ENCODE measurements around the gene MED29.

MED29 gene

DNA sequence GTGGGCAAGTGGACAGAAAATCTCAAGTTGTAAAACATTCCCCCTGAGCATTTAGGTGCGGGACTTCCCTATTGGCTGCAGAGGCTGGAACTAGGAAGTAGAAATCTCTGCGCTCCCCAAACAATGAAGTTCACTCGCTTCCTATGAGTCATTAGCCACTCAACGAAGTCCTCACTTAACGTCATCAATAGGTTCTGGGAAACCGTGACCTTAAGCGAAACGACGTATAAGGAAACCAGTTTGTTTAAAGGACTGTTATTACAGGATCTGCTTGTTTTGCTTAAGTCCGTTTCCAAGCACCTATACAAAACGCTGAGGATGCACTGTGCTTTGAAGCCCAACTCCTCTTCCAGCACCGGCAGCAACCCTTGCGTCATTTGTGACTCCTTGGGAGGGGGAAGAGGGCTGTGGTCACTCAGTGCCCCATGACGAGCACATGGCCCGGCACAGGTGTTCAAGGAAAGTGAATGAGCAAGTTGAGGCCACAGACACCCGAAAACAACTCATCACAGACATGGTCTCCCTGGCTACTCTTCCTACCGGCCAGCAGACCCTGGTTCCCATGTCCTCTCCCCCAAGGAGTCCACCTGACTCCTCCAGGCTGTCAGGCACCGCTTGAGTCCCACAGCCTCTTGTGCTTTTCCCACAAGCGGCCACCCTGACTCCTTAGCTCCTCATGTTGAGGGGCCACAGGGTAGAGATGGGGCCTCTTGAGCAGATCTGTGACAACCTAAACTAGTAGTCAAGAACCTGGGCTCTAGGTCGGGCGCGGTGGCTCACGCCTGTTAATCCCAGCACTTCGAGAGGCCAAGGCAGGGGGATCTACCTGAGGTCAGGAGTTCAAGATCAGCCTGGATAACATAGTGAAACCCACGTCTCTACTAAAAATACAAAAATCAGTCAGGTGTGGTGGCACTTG lies 39.8 kb downstream of the MED29 start:
- DNase-seq (ENCODE audit: low spot score) = no peak

DNA sequence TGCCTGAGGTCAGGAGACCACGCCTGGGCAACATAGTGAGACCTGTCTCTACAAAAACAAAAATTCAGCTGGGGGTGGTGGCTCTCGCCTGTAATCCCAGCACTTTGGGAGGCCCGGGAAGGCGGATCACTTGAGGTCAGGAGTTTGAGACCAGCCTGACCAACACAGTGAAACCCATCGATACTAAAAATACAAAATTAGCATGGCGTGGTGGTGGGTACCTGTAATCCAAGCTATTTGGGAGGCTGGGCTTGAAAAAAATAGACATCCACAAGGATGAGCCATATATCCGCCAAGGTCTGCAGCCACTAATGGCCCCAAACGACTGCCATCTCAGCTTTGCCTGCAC lies 41.5 kb downstream of the MED29 start:
- DNase-seq (ENCODE audit: low spot score) = no peak

DNA sequence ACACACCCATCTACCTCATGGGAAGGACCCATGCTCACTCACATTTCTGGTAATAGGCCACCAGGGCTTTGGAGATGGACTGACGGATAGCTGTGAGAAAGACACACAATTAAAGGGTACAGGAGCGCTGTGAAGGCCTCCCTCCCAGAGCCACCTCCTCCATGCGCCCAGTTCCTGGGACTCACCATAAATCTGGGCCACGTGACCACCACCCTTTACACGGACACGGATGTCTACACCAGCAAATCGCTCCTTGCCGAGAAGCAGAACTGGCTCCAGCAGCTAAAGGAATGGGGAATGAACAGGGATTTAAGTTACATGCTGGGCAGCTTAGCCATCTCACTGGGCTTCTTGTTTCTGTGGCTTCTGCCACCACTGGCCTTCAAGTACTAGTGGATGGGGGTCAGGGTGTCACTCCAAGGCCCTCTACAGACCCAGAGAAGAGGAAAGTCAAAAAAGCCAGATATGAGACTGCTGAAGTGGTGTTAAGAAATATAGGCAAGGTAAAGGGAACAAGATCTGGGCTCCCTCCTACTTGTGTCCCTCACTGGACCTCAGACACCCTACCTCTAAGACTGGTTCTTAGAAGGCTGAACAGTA lies 42.4 kb downstream of the MED29 start:
- DNase-seq (ENCODE audit: low spot score) = no peak

DNA sequence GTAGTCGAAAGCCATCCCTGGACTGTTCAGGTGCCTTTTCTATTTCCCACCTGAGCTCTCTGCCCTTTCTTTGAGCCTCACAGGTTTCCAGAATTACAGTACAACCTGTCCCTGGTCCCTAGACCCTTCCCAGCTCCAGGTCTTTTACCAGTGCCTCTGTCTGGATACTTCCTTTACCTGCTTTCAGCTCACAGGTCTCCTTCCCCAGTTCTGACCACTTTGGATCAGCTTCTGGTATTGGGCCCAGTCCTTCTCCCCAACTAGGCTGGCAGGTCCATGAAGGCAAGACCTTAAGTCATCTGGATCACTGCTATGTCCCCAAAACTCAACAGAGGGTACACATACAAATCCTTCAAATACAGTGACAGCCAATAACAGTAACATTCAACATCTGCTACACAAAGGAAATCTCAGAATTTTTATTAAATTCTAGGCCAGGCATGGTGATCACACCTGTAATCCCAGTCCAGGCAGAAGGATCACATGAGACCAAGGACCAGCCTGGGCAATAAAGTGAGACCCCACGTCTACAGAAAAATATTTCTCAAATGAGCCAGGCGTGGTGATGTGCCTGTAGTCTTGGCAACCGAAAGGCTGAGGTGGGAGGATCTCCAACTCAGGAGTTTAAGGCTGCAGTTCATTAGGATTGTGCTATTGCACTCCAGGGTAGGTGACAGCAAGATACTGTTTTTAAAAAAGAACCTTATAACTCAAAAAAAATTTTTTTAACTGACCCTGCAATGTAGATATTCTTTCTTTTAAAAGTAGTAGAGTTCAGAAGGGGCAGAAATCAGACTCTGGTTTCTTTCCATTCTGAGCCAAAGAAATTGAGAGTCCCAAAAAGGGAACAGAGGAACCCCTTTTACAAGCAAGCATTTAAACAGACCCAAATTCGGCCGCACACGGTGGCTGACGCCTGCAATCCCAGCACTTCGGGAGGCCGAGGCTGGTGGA lies 43.2 kb downstream of the MED29 start:
- no peak for DNase-seq (ENCODE audit: low spot score)

DNA sequence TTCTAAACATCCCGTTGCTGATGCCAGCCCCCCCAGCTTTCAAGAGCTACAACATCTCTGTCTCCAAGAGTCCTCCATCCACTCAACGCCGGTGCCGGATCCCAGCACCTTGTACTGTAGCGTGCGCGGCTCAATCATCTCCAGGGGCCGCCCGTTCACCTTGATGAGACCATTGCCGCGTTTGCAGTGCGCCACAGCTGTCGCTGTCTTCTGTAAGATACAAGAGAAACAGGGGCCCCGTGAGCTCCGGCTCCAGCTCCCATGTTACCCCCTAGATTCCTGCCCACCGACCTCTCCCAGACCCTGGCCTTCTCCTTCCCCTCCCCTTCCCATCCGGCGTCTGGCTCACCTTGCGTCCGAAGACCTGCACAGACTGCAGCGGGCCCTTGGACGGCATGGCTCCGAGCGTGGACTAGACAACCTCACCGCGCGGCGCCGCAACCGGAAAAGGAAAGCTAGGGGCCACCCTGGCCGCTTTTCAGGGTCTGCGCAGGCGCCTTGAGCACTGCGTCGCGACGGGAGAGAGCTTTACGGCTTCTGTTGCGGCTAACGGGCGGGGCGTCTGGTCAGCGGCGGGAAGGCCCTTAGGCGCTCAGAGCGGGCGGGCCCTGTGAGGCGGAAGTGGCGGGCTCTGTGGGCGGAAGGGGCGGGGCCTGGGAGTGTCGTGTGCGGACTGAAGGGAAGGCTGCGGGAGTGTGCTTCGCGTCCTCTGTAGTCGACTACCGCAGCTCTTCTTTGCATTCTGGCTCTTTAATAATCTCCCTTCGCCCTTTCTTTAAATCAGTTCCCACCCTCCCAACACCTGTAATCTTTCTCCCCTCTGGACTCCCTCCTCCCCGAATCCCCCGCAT lies 44.5 kb downstream of the MED29 start, which contains the start of gene RPS16:
TSS of gene RPS16 (minus strand) at position 451 of the 851 bp plus-strand sequence. CDS start at position 397, 54 bp downstream.
- DNase-seq (ENCODE audit: low spot score) = peak; percentile 99

DNA sequence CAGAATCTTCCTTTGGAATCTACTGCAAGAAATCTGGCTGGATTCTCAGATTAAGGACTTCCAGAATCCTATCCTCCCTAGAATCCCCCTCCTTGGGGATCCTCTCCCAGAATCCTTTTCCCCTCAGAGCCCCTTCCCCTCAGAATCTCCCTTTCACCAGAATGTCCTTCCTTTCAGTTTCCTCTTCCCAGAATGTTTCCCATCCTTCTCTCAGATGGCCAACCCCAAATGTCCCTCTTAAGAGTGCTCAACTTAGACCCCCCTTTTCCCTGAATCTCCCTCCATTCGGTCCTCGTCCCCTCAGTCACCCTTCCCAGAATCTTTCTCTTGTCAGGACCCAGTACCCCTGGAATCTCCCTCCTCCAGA lies 45.2 kb downstream of the MED29 start:
- no peak for DNase-seq (ENCODE audit: low spot score)

DNA sequence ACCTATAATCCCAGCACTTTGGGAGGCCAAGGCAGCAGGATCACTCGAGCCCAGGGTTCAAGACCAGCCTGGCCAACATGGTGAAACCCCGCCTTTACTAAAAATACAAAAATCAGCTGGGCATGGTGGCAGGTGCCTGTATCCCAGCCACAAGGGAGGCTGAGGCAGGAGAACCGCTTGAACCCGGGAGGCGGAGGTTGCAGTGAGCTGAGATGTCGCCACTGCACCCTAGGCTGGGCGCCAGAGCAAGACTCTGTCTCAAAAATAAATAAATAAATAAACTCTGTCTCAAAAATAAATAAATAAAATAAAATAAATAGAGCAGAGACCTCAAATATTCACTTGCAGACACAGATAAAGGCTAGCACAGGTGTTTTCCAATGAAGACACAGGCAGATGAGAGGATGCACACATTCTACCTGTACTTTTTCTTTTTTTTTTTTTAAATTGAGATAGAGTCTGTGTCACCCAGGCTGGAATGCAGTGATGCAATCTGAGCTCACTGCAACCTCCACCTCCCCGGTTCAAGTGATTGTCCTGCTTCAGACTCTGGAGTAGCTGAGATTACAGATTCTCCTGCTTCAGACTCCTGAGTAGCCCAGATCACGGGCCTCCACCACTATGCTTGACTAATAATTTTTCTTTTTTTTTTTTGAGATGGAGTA lies 47.2 kb downstream of the MED29 start:
- no peak for DNase-seq (ENCODE audit: low spot score)

DNA sequence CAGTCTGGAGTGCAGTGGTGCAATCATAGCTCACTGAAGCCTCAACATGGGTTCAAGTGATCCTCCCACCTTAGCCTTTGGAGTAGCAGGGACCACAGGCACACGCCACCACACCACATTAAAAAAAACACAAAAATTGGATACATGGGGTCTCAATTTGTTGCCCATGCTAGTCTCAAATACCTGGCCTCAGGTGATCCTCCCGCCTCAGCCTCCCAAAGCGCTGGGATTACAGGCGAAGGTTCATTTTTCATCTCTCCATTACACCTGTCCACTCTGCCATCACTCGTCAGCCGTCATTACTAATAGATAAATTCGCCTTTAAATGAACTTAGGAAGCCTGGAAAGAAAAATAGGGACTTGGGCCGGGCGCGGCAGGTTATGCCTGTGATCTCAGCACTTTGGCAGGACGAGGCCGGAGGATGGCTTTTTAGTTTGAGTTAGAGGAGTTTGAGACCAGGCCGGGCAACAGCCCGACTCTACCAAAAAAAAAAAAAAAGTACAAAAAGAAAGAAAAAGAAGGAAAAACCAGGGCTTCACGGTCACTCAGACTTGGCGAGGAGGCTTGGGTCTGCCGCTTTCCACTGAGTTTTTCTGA lies 53.5 kb downstream of the MED29 start:
- no peak for DNase-seq (ENCODE audit: low spot score)

DNA sequence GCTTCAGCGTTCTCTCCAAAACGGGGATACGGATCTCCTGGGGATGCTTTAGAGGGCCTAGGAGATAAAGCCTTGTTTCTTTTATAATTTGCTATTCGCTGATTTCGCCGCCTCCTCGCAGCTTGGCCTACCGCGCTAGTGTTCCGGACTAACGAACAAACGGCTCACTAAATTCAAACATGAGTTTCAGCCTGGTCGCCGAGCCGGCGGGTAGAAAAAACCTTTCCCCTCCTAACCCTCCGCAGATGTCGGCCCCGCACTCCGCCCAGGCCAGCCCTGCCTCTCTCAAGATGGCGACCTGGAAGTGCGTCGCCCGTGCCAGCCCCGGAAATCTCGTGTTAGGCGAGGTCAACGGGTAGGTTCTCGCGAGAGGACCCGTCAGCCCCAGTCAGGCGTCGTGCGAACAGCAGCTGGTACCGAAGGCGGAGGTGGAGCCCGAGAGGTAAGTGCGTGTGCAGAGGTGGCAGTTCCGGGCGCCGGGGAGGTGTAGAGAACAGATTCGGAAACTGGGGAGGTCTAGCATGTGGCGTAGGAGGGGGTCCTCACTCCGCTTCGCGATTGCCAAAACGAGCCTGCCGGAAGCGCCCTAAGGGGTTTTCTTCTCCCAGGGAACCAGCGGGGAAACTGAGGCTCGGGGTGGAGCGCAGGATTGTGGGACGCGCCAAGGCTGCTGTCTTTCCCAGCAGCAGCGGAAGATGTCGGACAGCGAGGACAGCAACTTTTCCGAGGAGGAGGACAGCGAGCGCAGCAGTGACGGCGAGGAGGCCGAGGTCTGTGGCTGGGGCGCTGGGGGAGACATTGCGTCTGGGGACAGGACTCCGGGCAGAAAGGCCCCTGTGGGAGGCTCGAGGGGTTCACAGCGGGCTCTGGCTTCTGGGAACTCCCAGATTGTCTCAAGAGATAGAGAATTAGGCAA lies 54.3 kb downstream of the MED29 start, which contains the start of gene SUPT5H:
TSS of gene SUPT5H (plus strand) at position 387 of the 916 bp plus-strand sequence. CDS start at position 696, 309 bp downstream.
- peak; percentile 98 for DNase-seq (ENCODE audit: low spot score)

DNA sequence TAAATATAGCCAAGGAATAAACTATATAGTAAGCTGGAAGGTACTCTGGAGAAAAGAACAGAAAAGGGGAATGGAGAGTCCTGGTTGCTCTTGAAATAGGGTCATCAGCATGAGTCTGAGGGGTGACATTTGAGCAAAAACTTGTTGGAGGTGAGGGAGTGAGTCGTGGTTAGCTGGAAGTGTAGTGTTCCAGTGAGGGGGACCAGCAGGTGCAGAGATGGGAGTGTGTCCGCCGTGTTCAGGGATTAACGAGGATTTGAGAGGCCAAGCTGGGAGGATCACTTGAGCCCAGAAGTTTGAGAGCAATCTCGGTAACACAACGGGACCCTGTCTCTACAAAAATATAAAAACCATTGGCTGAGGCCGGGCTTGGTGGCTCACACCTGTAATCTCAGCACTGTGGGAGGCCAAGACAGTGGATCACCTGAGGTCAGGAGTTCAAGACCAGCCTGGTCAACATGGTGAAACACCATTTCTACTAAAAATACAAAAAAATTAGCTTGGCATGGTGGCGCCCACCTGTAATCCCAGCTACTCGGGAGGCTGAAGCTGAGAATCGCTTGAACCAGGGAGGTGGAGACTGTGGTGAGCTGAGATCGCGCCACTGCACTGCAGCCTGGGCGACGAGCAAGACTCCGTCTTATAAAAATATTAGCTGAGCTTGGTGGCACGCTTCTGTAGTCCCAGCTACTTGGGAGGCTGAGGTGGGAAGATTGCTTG lies 55.3 kb downstream of the MED29 start:
- no peak for DNase-seq (ENCODE audit: low spot score)

DNA sequence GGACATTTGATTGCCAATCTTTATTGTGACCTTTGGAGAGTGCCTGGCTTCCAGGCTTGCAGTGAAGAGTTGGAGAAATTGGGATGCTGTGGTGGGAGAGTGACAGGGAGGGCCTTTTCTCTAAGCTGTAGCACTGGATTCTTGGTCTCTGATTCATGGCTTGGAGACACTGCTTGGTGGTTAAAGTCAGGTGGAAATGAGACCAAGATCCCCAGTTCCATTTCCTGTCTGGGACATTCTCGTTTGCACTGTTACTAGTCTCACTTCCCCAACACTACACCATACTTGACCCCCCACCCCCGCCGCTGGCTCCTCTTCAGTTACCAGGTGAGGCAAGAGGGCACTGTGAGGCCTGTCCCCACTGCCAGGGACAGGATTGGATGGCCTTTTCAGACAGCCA lies 57.1 kb downstream of the MED29 start:
- no peak for DNase-seq (ENCODE audit: low spot score)

DNA sequence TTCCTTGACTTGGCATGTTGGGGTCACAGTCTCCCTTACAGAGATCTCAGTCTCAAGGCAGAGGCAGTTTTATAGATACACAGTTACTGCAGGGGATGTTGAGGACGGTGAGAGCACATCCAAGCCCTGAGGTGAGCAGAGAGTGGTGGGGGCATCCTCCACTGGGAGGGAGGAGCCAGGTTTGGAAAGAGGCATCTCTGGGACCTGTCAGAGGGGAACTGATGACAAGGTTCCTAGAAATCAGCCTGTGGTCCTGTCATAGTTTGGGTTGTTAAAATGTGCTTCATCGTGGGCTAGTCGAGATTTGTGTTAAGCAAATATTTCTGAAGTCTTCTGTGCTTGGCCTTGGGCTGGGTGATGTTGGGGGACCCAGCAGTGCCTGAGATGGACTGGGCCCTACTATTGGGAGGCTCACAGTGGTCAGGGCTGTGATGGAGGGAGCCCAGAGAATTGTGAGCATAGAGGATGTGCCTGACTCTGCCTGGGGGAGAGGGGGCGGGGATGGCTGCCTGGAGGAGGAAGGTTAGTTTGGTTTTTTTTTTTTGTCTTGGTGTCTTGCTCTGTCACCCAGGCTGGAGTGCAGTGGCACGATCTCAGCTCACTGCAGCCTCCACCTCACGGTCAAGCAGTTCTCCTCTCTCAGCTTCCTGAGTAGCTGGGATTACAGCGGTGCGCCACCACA lies 58.1 kb downstream of the MED29 start:
- no peak for DNase-seq (ENCODE audit: low spot score)
